Neural progenitor cell (in vitro differentiated cells): ENCODE measurements around the gene CHIT1.

Source experiments
- CTCF ChIP-seq: fragments of 200-600 bp; sonication (generic); IDR thresholded peaks from 2 replicates; pipeline ENCODE4 v1.5.1; 2017; ENCODE audit warnings: antibody characterized with exemption, mild to moderate bottlenecking
- EZH2 ChIP-seq: fragments of 200-600 bp; sonication (generic); IDR thresholded peaks from 2 replicates; pipeline ENCODE4 v1.6.1; 2017; ENCODE audit warnings: antibody characterized with exemption, mild to moderate bottlenecking, moderate library complexity
- EZH2phosphoT487 ChIP-seq: fragments of 200-600 bp; sonication (generic); IDR thresholded peaks from 2 replicates; pipeline ENCODE4 v1.6.1; 2017; ENCODE audit warnings: antibody characterized with exemption

GRCh38 chr1:203168256-203168786, 61.2 kb downstream of the CHIT1 start:
- TF ChIP-seq CTCF (no peak), EZH2 (no peak), EZH2phosphoT487 (no peak)
